Neutrophil (primary cell): Measurements from ENCODE around the gene FAM43B.

Experiments used
- H3K27ac ChIP-seq: fragments of 200-600 bp; sonication (generic); 2 replicates; pipeline ENCODE4 v1.5.1; 2016; ENCODE audit warnings: mild to moderate bottlenecking, moderate library complexity
- H3K27me3 ChIP-seq: fragments of 200-600 bp; sonication (generic); 2 replicates; pipeline ENCODE4 v1.6.0; 2016; ENCODE audit warnings: mild to moderate bottlenecking
- H3K36me3 ChIP-seq: fragments of 200-600 bp; sonication (generic); 2 replicates; pipeline ENCODE4 v1.5.1; 2017
- H3K4me1 ChIP-seq, 2 experiments: fragments of 200-600 bp in 1 of 2; sonication (generic) in 1 of 2; 1 replicate in 1 of 2; 2 replicates in 1 of 2; pipeline versions ENCODE4 v1.5.1 to v1.6.1; 2013 to 2016; ENCODE audit warnings: low read depth in 1 of 2, low read length in 1 of 2, mild to moderate bottlenecking in 1 of 2, moderate library complexity in 1 of 2; ENCODE audit not compliant: control insufficient read depth in 1 of 2, insufficient read depth in 1 of 2
- H3K4me3 ChIP-seq, 2 experiments: fragments of 200-600 bp in 1 of 2; sonication (generic) in 1 of 2; 1 replicate in 1 of 2; 2 replicates in 1 of 2; pipeline ENCODE4 v1.5.1; 2013 to 2016; ENCODE audit warnings: low read depth in 1 of 2, low read length in 1 of 2, mild to moderate bottlenecking in 1 of 2, moderate library complexity in 1 of 2
- H3K9me3 ChIP-seq: fragments of 200-600 bp; sonication (generic); 2 replicates; pipeline ENCODE4 v1.5.1; 2016
- CTCF ChIP-seq: fragments of 200-600 bp; sonication (generic); IDR thresholded peaks from 2 replicates; pipeline ENCODE4 v1.5.1; 2016; ENCODE audit warnings: antibody characterized with exemption

Gene FAM43B

GRCh38 chr1:20603504-20604464, 51.4 kb downstream of the FAM43B start:
- Histone ChIP-seq H3K27me3 (no peaks in the 10 kb centered on the region), H3K27ac (peak overlapping the region; percentile 98)
- TF ChIP-seq CTCF, result no peak

More at GRCh38 chr1:20603504-20604464, 51.4 kb downstream of the FAM43B start:
- peak overlapping the region; percentile 42 to 60 for H3K4me3 ChIP-seq
- H3K4me1 ChIP-seq, result peaks cover 93 to 96% of the 10 kb centered on the region in 2 experiments
- no peaks in the 10 kb centered on the region for H3K9me3 ChIP-seq
- peaks cover 54% of the 10 kb centered on the region for H3K36me3 ChIP-seq
